Measurements from ENCODE around the gene SLU7. TPM values are rescaled to one million over a fixed set of nuclear protein-coding genes. Genes with fewer than 3 reads are reported as not detected.

The SLU7 gene
- total RNA-seq, 1 donor from 2014 or later: 41.2 TPM

DNA sequence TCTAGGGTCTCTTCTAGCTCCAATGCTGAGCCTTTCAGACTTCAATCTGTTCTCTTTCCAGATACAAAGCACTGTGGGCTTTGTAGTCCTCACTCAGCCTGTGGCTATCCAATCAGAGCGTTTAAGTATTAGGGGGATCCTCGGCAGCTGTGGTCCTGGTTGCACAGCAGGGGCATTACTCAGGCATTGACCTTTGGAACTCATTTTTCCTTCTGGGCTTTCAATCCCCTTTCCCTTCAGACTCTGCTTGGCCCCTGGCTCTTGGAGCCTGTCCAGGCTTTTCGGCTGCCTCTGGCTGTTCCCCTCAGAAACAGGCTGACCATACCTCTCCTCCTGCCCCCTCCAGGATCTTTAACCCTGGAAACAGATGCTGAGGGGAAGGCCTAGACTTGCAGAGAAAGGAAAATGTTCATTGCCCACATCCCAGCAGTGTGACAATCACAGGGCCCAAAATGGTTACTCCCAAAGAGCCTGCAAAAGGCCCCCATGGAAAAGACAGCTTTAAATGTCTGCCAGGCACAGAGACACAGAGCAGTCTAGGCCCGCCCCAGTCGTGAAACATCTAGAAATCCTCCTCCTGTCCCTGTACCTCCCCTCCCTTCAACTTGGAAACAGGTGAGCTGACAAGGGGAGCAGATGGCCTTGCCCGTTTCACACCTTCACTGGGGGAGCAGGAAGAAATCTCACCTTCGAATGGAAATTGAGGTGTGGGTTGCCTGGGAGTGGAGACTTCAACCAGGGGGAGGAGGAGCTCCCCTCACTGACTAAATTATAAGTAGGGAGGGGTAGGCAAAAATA lies 62.1 kb downstream of the SLU7 start:
- no peak overlapping the region for H3K4me3 ChIP-seq (ENCODE audit: low read depth, low read length)
- H3K27me3 ChIP-seq (ENCODE audit: control insufficient read depth, insufficient read depth, low read length): no peaks in the 10 kb centered on the region
- TF ChIP-seq, protein P1, sequence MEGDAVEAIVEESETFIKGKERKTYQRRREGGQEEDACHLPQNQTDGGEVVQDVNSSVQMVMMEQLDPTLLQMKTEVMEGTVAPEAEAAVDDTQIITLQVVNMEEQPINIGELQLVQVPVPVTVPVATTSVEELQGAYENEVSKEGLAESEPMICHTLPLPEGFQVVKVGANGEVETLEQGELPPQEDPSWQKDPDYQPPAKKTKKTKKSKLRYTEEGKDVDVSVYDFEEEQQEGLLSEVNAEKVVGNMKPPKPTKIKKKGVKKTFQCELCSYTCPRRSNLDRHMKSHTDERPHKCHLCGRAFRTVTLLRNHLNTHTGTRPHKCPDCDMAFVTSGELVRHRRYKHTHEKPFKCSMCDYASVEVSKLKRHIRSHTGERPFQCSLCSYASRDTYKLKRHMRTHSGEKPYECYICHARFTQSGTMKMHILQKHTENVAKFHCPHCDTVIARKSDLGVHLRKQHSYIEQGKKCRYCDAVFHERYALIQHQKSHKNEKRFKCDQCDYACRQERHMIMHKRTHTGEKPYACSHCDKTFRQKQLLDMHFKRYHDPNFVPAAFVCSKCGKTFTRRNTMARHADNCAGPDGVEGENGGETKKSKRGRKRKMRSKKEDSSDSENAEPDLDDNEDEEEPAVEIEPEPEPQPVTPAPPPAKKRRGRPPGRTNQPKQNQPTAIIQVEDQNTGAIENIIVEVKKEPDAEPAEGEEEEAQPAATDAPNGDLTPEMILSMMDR (IDR thresholded peaks at IDR 0.05; ENCODE audit: insufficient read depth, low read length, poor library complexity, severe bottlenecking): no peak
- no peaks in the 10 kb centered on the region for H3K36me3 ChIP-seq (ENCODE audit: control insufficient read depth, insufficient read depth, low read length)
- DNase-seq (ENCODE audit: low read depth): no peak

DNA sequence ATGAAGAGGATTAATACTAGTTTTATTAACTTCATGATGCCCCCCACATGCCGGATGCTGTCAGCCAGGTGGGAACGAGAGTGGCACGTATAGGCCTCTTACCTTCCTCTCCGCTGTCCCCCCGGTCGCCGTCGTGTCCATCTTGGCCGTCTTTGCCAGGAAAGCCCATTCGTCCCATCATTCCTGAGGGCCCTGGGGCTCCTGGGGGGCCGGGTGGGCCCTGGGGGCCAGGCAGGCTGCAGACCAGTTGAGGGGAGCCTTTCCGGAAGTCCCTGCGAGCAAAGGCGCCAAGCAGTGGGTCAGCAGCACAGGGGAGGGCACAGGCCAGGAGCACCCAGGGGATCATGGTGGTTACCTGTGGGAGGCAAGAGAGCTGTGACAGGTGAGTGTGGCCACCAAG lies 64.2 kb downstream of the SLU7 start:
- no peak for DNase-seq (ENCODE audit: low read depth)
- no peaks in the 10 kb centered on the region for H3K27me3 ChIP-seq (ENCODE audit: control insufficient read depth, insufficient read depth, low read length)
- H3K4me3 ChIP-seq (ENCODE audit: low read depth, low read length): no peak overlapping the region
- no peaks in the 10 kb centered on the region for H3K36me3 ChIP-seq (ENCODE audit: control insufficient read depth, insufficient read depth, low read length)
- TF ChIP-seq, protein P1 (IDR thresholded peaks at IDR 0.05; ENCODE audit: insufficient read depth, low read length, poor library complexity, severe bottlenecking): no peak

DNA sequence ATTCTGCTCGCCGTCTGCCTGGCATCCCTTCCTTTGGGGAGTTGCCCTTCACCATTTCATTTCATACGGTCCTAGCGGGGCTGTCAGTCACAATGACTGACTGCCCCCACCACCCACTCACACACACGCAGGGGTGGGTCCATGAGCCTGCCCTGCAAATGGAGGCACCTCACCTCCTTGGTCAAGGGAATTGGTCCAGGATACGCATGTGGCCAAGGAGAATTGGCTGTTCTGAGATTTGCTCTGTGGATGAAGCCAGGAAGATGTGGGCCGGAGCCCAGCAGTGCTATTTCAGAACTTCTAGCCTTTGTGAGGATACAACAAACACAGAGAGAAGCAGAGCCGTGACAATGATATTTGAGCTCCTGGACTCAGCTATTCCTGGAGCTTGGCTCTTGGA lies 65.5 kb downstream of the SLU7 start:
- no peak for DNase-seq (ENCODE audit: low read depth)

DNA sequence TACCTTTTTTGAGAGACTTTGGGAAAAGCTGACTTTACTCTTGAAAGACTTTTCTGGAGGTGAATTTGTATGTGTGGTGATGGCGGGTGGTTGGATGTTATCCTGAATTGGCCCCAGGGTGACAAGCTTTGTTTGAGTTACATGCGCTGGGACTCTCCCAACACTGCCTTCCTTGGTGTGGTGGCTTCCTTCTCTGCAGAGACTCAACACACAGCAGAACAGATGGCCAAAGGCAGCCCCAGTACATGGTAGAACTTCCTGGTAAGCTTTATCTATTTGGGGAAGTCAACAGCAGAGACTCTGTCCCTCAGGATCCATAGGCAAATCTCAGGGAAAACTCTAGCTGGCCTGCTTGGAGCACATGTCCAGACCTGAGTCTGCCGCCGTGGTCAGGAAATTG lies 66.6 kb downstream of the SLU7 start:
- DNase-seq (ENCODE audit: low read depth): no peak
- H3K36me3 ChIP-seq (ENCODE audit: control insufficient read depth, insufficient read depth, low read length): no peaks in the 10 kb centered on the region
- no peaks in the 10 kb centered on the region for H3K27me3 ChIP-seq (ENCODE audit: control insufficient read depth, insufficient read depth, low read length)
- H3K4me3 ChIP-seq (ENCODE audit: low read depth, low read length): no peak overlapping the region
- TF ChIP-seq, protein P1 (IDR thresholded peaks at IDR 0.05; ENCODE audit: insufficient read depth, low read length, poor library complexity, severe bottlenecking): no peak

More for the DNA sequence above, 65.5 kb downstream of the SLU7 start:
- Histone ChIP-seq H3K4me3 (ENCODE audit: low read depth, low read length) (no peak overlapping the region), H3K36me3 (ENCODE audit: control insufficient read depth, insufficient read depth, low read length) (no peaks in the 10 kb centered on the region), H3K27me3 (ENCODE audit: control insufficient read depth, insufficient read depth, low read length) (no peaks in the 10 kb centered on the region)
- TF ChIP-seq, protein P1 (IDR thresholded peaks at IDR 0.05; ENCODE audit: insufficient read depth, low read length, poor library complexity, severe bottlenecking): no peak

Other genes with a start within 250 kb of the SLU7 start
- not detected in 2 replicates for gene FABP6, start 189.6 kb downstream of the SLU7 start, total RNA-seq
- 21.9 and 23.4 TPM in 2 replicates for gene CCNJL, start 106.5 kb downstream of the SLU7 start, total RNA-seq
- 0.07 TPM in 1 of 2 replicates, not detected in the other for gene C1QTNF2, start 48.5 kb downstream of the SLU7 start, total RNA-seq
- gene FAM200C, start 19.0 kb downstream of the SLU7 start, total RNA-seq: 1.9 and 2.8 TPM in 2 replicates
- 26.0 and 38.9 TPM in 2 replicates for gene PTTG1, start 2.8 kb upstream of the SLU7 start, total RNA-seq

All from kidney epithelial cell (primary cell).